ENCODE data around the gene PVALEF.

DNA sequence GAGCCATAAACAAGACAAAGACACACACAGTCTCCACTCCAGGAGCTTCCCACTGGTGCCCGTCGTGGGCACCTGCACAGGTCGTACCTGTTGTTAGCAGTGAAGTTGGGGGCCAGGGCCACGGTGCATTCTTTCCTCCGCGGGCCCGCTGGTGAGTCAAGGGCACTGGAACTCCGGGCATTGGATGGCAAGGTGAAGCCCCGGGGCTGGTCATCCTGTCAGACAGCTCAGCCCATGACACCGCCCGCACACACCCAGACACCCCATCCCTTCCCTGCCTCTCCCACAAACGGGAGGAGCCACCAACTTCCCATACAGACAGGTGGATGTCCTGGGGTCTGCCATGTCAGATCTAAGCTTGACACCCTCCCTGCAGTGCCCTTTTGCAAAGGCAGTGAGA, 41.4 kb downstream of the PVALEF start:
- no peak for TF ChIP-seq ELF4 (IDR thresholded peaks at IDR 0.05)
- TF ChIP-seq L3MBTL2 (conservative IDR thresholded peaks at IDR 0.05) = no peak
- no peak for TF ChIP-seq ZNF384 (IDR thresholded peaks at IDR 0.05)
- TF ChIP-seq SUZ12 (IDR thresholded peaks at IDR 0.05) = no peak
- TF ChIP-seq FOXM1 (IDR thresholded peaks at IDR 0.05; ENCODE audit: borderline replicate concordance) = no peak
- no peak for TF ChIP-seq SP1 (IDR thresholded peaks at IDR 0.05)
- TF ChIP-seq FOXA1 (IDR thresholded peaks at IDR 0.05) = no peak

All from HEK293T (cell line).